ENCODE results near the gene RAB11FIP4. TPM values are rescaled to one million over a fixed set of nuclear protein-coding genes. Genes with fewer than 3 reads are reported as not detected.

Gene RAB11FIP4
- total and polyA plus RNA-seq, 2 donors from 2014 or later: 10.0 to 32.5 TPM

GRCh38 chr17:31540602-31541307 lies 149.3 kb downstream of the RAB11FIP4 start:
- H3K27me3 ChIP-seq (ENCODE audit: control insufficient read depth, insufficient read depth, low read length): no peaks in the 10 kb centered on the region
- FAIRE-seq: no peak

GRCh38 chr17:31541559-31541958 lies 150.1 kb downstream of the RAB11FIP4 start:
- FAIRE-seq (no peak), DNase-seq (peak in 1 of 5 donors; percentile 70)
- no peaks in the 10 kb centered on the region for H3K9me3 ChIP-seq (ENCODE audit: control insufficient read depth in 2 of 3, insufficient read depth in 1 of 3, low read length in 3 of 3)
- no peak for TF ChIP-seq CTCF (IDR thresholded peaks at IDR 0.05; ENCODE audit: borderline replicate concordance, extremely low read depth, insufficient read depth)
- no peak overlapping the region for H3K27ac ChIP-seq (ENCODE audit: low read depth in 2 of 2, low read length in 2 of 2)
- peaks cover 0 to 16% (median 14%) of the 10 kb centered on the region in 3 donors for H3K4me1 ChIP-seq (ENCODE audit: control insufficient read depth in 2 of 3, insufficient read depth in 2 of 3, low read depth in 1 of 3, low read length in 3 of 3)
- intact Hi-C loops (cut with DNase I): no loop called here
- no peaks in the 10 kb centered on the region for H3K36me3 ChIP-seq (ENCODE audit: control insufficient read depth in 2 of 3, insufficient read depth in 3 of 3, low read length in 3 of 3)
- no peak overlapping the region for H3K9ac ChIP-seq (ENCODE audit: low read length in 3 of 3)
- H3K4me3 ChIP-seq (ENCODE audit: low read length in 3 of 3): no peak overlapping the region
- no peaks in the 10 kb centered on the region for H3K27me3 ChIP-seq (ENCODE audit: control insufficient read depth, insufficient read depth, low read length)

More at GRCh38 chr17:31540602-31541307, 149.3 kb downstream of the RAB11FIP4 start:
- peaks cover 0 to 16% (median 14%) of the 10 kb centered on the region in 3 donors for H3K4me1 ChIP-seq (ENCODE audit: control insufficient read depth in 2 of 3, insufficient read depth in 2 of 3, low read depth in 1 of 3, low read length in 3 of 3)
- no peaks in the 10 kb centered on the region for H3K9me3 ChIP-seq (ENCODE audit: control insufficient read depth in 2 of 3, insufficient read depth in 1 of 3, low read length in 3 of 3)
- no peaks in the 10 kb centered on the region for H3K36me3 ChIP-seq (ENCODE audit: control insufficient read depth in 2 of 3, insufficient read depth in 3 of 3, low read length in 3 of 3)
- H3K27ac ChIP-seq (ENCODE audit: low read depth in 2 of 2, low read length in 2 of 2): no peak overlapping the region
- TF ChIP-seq CTCF (IDR thresholded peaks at IDR 0.05; ENCODE audit: borderline replicate concordance, extremely low read depth, insufficient read depth): no peak
- no peak for DNase-seq
- H3K9ac ChIP-seq (ENCODE audit: low read length in 3 of 3): no peak overlapping the region
- H3K4me3 ChIP-seq (ENCODE audit: low read length in 3 of 3): no peak overlapping the region
- intact Hi-C loops (cut with DNase I): no loop called here

- TF ChIP-seq CTCF (IDR thresholded peaks at IDR 0.05; ENCODE audit: borderline replicate concordance, extremely low read depth, insufficient read depth): no peak
- Histone ChIP-seq H3K9me3 (ENCODE audit: control insufficient read depth in 2 of 3, insufficient read depth in 1 of 3, low read length in 3 of 3) (no peaks in the 10 kb centered on the region), H3K36me3 (ENCODE audit: control insufficient read depth in 2 of 3, insufficient read depth in 3 of 3, low read length in 3 of 3) (no peaks in the 10 kb centered on the region), H3K4me3 (ENCODE audit: low read length in 3 of 3) (no peak overlapping the region), H3K4me1 (ENCODE audit: control insufficient read depth in 2 of 3, insufficient read depth in 2 of 3, low read depth in 1 of 3, low read length in 3 of 3) (peaks cover 0 to 2% (median 0%) of the 10 kb centered on the region in 3 donors), H3K9ac (ENCODE audit: low read length in 3 of 3) (no peak overlapping the region), H3K27ac (ENCODE audit: low read depth in 2 of 2, low read length in 2 of 2) (no peak overlapping the region), H3K27me3 (ENCODE audit: control insufficient read depth, insufficient read depth, low read length) (no peaks in the 10 kb centered on the region)
- DNase-seq: no peak
- intact Hi-C loops (cut with DNase I): no loop called here
- FAIRE-seq: no peak
Measured at GRCh38 chr17:31544186-31544585, 152.7 kb downstream of the RAB11FIP4 start.

Measured in kidney (tissue), 14 donors.